GM18519 (cell line): ENCODE data around the gene GNAZ.

ENCODE experiments used
- ATAC-seq: cut with Tn5 transposase; IDR thresholded peaks from one replicate; pipeline ENCODE4 v1.9.1; 2021; ENCODE audit warnings: mild to moderate bottlenecking, moderate library complexity; ENCODE audit not compliant: unreplicated experiment, low FRiP score

Gene GNAZ

GRCh38 chr22:23150762-23151161 is 80.4 kb downstream of the GNAZ start:
- ATAC-seq = no peak

DNA sequence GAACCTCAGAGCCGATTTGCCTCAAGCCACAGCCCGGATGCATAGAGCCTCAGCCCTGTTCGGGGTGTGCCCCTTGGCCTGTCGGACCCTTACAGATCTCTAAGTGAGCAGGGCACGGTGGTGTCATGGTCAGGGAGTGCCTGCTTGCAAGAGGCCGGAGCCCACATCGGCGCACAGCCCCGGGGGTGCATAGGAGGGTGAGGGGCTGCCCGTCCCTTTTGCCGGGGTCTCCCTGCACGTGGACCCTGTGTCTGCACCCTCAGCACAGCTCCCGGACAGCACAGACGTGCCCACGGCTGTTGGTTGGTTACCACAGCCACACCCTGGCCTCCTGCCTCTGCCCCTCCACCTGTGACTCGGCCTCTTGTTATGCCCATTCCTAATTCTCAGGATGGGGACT is 81.5 kb downstream of the GNAZ start:
- no peak for ATAC-seq

DNA sequence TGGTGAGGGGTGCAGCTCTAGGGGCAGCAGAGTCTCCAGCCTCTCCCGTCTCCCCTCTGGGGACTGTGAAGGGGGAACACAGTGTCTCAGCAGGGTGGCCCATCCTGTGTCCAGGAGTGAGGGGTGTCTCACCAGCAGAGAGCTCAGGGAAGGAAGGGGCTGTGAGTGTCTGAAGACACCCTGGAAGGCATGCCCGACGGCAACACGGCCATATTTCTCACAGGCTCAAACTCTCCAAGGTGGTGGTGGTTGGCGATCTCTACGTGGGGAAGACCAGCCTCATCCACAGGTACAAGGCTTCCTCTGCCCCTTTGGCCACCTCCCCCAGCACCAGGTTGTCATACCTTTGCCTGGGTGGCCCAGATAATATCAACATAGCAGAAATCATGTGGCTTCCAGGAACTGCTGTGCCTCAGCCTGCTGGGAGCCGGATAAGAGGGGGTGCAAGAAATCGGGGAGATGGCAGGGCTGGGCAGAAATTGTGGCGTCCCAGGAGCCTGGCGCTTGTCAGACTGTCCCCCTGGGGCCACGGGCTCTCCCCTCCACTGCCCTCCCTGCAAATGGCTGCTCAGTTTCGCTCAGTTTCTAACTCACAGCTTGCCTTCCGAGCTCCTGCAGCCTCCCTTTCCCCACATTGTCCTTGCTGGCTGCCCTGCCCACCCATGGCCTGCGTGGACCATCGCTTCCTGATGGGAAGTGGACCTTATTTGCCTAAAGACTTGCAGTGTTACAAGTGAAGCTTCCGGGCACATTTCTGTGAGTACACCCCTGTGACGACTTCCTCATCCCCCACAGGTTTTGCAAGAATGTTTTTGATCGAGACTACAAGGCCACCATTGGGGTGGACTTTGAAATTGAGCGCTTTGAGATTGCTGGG is 82.2 kb downstream of the GNAZ start:
- ATAC-seq = no peak

DNA sequence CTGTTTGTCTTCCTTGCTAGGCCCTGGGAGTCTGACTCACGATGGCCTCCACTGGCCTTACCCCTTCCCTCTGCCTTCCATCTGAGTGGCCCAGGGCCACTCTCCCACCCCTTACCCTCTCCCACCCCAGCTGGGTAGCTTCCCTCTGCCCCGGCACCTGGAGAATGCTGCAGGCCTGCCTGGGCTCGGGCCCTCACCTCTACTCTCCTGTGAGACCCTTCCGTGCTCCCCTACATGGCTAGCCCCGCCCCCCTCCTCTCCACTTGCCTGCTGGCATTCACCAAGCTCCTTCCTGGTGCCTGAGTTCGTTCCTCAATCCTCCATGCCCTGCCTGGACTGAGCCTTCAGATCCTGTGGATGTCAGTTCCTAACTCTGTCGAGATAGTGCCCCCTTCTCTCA is 83.7 kb downstream of the GNAZ start:
- no peak for ATAC-seq

DNA sequence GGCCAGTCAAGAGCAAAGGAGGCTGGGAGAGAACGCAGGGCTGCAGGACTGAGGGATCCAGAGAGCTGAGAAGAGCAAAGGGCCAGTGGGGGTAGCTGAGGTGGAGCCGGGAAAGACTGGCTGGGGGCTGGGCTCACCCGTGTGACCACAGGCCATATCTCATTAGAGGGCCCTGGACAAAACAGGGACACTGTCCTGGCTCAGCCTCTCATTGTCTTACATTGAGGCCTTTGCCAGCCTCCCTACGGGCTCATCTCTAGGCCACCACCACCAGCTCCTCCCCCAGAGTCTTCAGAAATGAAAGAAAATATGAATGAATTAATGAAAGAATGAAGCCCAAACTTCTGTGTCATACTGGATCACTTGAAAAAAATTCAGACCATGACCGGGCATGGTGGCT is 84.1 kb downstream of the GNAZ start:
- ATAC-seq = no peak

- no peak for ATAC-seq
Observed at GRCh38 chr22:23155143-23155542, 84.8 kb downstream of the GNAZ start.

GRCh38 chr22:23155831-23156230 is 85.5 kb downstream of the GNAZ start:
- no peak for ATAC-seq

GRCh38 chr22:23156286-23156685 is 86.0 kb downstream of the GNAZ start:
- ATAC-seq = no peak

- no peak for ATAC-seq
Observed at GRCh38 chr22:23157560-23158515, 87.5 kb downstream of the GNAZ start.

DNA sequence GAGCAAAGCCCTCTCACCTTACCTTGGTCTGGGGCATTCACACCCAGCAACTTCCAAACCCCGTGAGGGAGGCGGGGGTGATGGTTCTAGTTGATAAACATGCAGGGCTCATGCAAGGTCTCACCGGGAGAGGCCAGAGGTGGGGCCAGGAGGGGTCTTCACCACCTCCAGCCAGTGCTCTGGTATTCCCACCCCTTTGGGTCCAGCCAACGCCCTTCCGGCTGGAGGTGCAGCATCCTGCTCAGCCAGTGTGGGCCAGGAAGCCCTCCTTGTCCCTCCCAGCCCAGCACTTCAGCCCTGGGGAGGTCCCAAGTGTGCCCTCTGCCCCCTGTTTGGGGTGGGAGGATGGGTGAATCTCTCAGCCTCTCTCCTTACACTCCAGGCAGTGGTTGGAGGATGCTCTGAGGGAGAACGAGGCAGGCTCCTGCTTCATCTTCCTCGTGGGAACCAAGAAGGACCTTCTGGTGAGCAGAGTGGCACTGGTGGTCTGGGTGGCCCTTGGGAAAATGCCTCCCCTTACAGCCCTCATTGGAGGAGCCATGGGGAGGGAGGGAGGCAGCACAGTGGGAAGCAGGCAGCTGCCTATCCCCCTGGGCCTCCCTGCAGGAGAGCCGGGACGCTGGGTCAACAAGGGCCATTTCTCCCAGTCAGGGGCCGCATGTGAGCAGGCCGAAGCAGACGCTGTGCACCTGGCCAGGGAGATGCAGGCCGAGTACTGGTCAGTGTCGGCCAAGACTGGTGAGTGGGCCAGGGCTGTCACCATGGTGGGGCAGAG is 88.4 kb downstream of the GNAZ start:
- ATAC-seq = no peak

GRCh38 chr22:23159291-23159630 is 88.9 kb downstream of the GNAZ start:
- ATAC-seq = no peak

DNA sequence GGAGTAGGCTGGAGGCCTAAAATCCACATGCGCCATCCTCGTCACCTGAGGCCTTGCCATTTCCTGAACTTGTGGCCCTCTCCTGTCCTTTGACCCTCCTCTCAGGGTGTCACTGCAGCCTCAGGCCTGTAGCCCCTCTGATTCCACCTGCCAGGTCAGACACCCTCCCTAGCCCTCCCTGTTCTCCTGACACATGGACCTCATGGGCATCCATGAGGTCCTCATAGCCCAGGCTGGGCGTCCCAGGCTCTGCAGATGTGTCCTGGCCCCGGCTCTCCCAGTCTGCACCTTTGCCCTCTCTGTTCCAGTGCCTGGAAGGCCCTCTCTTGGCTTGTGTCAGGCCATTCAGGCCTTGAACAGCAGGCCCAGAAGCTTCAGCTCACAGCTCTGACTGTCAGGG is 90.7 kb downstream of the GNAZ start:
- no peak for ATAC-seq

DNA sequence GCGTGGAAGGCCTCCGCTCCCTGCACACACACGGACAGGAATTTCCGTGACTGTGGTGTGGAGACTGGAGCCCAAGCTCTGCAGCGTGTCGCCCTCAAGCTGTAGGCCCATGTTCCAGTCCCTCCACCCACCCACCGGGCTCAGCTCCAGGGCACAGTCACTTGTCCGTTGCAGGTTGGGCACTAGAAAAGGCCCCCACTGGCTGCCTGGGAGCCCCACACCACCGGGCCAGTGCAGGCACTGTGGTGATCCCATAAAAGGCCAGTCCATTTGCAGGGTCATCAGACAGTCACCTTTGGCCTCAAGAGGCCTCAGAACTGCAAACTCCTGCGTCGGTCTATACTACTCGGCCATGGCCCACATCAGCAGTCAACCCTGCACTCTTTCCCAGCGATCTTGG is 91.3 kb downstream of the GNAZ start:
- no peak for ATAC-seq

DNA sequence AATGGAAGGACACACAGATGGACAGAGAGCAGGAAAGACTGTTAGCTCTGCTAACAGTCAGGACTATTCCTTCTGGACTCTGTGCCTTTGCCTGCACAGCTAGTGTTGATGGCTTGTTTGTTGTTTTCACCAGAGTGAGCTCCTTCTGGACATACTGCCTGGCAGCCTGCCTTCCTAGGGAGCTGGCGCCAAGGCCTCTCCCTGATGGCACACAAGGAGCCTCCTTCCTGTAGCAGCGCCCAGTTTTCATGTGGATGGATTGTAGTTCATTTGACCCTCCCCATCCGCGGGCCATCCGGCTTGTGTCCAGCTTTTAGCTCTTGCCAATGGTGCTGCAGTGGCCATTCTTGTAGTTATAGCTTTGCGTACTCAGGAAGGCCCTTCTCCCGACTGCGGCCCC is 93.3 kb downstream of the GNAZ start:
- ATAC-seq = no peak

- no peak for ATAC-seq
Observed at GRCh38 chr22:23164091-23164490, 93.8 kb downstream of the GNAZ start.

DNA sequence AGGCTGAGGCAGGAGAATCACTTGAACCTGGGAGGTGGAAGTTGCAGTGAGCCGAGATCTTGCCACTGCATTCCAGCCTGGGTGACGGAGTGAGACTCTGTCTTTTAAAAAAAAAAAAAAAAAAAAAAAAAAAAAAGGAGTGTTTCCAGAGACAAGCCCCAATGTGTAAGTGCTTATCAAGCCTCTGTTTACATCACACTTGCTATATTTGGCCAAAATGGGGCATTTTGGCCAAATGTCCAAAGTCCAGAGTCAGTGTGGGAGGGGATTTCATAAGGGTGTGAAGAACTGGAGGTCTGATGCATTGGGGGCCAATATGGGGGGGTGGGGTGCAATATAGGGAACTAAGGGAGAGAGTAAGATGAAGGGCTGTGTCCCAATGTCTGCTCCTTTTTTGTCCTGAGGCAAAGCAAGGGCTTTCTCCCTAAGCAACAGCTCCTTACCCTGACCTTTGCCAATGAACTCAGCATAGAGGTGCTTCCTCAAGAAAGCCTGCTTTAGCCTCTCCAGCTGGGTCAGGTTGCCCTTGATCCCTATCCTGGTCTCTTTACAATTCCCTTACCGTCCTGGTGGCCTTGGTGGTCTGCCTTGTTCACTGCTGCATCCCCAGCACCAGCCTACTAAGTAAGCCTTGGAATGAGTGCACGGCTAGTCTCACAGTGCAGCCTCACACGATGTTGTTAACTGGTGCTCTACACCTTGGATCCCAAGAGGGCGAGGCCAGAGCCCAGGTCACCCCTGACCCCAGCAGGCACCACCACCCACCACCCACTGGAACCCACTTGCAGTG is 95.9 kb downstream of the GNAZ start:
- no peak for ATAC-seq

DNA sequence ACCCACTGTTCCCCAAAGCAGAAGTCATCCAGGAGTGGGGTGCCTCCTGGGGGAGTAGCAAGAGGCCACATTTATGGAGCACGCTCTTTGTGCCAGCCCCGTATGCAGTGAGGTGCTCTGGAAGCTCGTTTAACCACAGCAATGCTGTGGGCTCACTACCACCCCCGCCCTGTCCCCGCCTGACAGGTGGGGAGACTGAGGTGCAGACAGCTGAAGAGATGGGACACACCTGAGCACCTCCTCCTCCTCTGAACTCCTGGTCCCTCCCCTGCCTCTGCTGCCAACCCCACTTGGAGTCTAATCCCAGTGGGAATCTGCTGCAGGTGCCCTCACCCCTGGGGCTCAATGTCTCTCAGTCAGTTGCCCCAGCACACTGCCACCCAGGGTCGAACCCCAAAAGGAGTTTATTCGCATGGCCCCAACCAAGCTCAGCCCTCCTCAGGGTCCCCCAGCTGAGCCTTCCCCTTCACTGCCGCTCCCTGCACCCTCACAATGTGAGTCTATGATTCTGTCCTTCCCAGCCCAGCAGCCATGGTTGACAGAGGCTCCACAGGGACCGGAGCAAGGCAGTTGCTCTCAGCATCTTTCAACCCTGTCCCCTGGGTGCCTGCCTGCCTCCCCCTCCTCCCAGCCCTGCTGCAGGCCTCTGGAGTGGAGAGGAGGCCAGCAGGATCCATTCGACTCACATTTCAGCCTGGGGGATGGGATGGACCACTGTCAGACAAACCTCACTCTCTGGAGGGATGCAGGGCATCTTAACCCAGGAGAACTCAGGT is 96.7 kb downstream of the GNAZ start:
- ATAC-seq = no peak

- ATAC-seq = no peak
Observed at GRCh38 chr22:23168391-23169042, 98.2 kb downstream of the GNAZ start.

DNA sequence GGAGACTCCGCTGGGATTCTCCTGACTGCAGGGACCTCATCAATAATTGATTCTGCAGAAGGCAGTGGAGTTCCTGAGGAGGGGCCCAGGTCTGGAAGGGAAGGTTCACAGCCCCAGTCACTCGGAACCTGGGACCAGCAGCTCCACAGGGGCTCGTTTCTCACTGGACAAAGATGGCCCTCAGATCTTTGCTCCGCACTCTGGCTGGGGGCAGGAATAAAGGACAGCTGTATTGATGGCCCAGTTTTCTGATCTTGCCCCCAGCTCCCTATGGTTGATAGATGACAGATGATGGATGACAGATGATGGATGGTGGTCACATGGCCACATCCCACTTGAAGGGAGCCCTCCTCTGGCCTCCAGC is 98.7 kb downstream of the GNAZ start:
- no peak for ATAC-seq
